NCI-H2227 (cell line): ENCODE measurements around the gene STPG2.
A peak's percentile ranks its signal among the peaks of the same experiment; 100 is the strongest.

Experiments
- DNase-seq: peaks from one replicate; lab custom pipeline; 2025; ENCODE audit not compliant: unreplicated experiment; lab: John Stamatoyannopoulos, UW

Gene STPG2

DNA sequence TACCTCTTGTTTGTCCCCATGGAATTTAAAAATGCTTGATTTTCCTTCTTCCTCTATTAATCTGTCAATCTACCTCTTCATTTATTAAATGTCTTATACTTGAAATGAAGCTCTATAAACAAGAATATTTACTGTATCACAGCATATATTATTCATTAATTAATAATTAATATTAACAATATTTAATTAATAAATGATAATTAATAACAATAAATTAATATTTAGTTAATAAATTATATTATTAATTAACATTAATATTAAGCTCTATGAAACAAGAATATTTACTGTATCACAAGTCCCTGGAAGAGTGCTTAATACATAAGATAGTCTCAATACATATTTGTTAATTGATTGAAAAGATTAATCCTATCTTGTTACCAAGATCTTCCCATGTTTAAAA is 306.6 kb downstream of the STPG2 start:
- no peak for DNase-seq

DNA sequence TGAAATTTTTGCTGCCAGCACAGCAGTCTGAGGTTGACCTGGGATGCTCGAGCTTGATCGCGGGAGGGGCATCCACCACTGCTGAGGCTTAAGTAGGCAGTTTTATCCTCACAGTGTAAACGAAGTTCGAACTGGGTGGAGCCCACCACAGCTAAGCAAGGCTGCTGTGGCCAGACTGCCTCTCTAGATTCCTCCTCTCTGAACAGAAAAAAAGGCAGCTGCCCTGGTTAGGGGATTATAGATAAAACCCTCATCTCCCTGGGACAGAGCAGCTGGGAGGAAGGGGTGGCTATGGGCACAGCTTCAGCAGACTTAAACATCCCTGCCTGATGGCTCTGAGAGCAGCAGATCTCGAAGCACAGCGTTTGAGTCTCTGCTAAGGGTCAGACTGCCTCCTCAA is 314.6 kb downstream of the STPG2 start:
- no peak for DNase-seq

DNA sequence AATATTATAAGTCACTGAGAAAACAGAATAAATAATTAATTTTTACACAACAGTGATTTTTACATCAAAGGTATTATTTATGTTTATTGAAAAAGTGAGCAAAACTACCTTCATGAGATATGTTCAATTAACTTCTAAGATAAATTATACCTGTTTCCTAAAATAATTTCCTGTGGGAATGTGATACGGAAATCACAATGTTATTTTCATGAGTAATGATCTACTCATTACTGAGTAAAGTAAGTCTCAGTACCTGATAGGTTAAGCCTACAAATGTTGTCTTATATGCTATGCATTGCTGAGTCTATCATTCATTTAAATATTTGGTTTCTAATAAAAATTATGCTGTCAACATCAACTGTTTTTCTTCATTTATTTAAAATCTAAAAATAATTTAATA is 324.0 kb downstream of the STPG2 start:
- DNase-seq = no peak

DNA sequence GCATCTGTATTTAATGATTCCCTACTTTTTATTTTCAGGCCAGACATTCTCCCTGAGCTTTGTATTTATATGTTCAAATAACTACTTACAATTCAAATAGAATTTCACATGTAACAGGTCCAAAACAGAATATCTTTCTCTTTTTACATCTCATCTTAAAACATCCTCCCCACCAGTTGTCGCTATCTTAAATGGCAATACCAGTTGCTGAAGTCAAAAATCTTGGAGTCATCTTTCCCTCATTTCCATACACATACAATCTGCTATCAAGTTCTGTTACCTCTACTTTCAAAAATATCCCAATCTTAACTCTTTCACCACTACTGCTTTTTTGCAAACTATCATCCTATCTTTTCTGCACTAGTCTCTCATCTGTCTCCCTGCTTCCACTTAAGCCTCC is 330.5 kb downstream of the STPG2 start:
- no peak for DNase-seq

DNA sequence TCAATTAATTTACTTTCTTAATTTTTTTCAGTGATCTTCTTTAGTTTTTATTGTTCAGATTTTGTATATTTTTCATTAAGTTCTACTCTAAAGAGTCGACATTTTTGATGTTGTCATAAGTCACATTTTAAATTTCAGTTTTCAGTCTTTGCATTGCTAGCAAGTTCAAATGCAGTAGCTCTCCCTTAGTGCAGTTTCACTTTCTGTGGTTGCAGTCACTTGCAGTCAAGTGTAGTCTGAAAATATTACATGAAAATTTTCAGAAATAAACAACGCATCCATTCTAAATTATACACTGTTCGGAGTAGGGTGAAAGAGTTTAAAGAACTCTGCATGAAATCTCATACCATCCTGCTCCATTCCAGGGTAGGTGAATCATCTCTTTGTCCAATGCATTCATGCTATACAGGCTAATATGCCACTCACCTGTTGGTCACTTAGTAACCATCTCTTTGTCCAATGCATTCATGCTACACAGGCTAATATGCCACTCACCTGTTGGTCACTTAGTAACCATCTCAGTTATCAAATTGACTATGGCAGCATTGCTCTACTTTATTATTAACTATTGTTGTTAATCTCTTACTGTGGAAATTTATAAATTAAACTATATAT is 356.9 kb downstream of the STPG2 start:
- no peak for DNase-seq

DNA sequence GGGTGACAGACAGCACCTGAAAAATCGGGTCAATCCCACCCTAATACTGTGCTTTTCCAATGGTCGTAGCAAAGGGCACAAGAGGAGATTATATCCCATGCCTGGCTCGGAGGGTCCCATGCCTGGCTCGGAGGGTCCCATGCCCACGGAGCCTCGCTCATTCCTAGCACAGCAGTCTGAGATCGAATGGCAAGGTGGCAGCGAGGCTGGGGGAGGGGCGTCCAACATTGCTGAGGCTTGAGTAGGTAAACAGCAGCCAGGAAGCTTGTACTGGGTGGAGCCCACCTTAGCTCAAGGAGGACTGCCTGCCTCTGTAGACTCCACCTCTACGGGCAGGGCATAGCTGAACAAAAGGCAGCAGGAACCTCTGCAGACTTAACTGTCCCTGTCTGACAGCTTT is 365.1 kb downstream of the STPG2 start:
- DNase-seq = no peak

DNA sequence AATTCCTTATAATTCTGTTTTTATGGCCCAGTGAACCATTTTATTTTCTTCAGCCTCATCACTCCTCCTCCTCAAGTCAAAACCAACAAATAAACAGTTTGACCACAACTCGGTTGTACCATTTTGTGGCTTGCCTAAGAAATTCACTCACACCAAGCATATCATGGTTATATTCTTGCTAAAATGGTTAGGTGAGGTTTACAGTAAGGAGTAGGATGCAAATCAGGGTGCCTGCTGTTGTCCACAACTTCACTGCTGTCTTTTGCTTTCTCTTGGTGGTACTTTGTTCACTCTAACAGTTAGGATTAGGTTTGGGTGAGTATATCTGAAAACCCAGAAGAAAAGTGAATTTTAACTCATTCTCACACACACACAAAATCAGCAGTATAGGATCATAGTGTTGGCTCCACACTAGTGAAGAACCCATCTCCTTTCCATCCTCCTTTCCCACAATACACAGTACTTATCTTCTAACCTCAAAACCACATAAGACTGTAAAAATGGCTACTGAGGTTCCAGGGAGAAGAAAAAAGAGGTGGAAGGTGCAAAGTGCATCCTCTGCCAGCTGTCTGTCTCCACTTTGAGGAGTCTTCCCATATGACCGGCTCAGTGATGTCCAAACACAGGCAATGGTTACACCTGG is 368.8 kb downstream of the STPG2 start:
- DNase-seq = no peak

DNA sequence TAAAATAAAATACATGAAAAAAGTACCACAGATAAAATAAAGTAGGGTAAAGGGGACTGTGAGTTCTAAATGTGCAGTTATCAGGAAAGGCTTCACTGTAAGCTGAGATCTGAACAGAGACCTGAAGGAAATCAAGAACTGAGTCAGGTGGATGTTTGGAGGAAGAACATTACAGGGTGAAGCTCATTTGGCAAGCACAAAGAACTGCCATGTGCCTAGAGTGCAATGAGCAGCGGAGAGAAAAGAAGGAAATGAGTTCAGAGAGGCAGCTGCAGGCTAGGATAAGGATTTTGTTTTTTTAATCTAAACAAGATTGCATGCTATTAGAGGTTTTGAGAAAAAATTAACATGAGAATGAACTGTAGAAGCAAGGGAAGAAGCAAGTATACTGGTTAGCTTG is 373.1 kb downstream of the STPG2 start:
- no peak for DNase-seq

DNA sequence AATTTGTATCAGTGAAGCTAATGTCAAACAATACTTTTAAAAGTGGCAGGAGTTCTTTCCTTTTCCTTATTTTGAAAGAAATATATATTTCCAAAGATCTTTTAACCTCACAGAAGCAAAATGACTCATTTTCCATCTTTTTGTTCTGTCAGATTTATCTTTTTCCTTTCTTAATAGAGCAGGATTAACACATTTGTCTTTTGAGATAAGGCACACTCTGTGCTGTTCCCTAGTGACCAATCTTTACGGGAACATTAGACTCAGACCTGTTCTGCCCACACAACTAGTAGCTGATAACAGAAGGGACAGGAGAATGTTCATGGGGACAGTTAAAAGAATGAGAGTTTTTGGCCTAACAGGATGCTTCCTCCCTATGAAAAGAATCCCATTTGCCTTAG is 381.2 kb downstream of the STPG2 start:
- no peak for DNase-seq

DNA sequence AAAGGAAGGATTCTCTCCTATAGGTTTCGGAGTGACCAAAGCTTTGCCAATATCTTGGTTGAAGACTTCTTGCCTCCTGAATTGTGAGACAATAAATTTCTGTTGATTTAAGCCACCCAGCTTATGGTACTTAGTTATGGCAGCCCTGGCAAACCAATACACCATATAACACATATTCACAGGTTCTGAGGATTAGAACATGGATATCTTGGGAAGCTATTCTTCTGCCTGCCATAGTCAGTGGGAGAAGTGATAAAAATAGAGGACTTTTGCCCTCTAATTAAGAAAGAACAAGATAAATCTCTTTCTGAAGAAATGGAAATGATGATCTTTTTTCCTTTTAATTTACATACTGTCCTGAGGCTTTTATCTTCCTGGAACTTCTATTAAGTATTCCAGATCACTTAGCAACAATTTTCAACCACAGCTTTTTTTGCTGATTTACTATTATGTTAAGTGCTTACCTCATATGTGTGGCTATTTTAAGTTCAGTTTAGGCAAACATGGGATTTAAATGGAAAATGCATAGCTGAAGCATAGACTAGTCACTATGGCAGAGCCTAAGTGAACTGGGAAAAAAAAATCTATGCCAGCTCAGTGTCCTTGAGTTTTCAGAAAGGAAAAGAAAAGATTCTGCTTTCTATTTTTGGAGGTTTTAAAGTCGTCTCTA is 381.7 kb downstream of the STPG2 start:
- DNase-seq = no peak

DNA sequence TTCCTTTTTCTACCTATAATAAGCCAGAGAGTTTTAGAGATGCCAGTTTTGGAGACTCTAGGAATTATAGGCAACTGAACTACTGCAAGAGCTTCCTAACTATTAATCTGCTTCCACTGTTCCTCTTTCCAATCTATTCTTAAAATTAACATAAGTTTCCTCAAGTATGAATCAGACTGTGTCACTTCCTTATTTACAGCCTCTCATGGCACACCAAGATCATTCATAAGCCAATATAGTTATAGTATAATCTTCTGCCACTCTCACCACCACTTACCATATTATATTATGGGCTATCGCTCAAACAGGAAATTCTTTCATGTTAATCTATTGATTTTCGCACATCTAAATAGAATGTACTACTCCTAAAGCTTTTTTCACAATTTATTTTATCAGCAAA is 383.5 kb downstream of the STPG2 start:
- no peak for DNase-seq

DNA sequence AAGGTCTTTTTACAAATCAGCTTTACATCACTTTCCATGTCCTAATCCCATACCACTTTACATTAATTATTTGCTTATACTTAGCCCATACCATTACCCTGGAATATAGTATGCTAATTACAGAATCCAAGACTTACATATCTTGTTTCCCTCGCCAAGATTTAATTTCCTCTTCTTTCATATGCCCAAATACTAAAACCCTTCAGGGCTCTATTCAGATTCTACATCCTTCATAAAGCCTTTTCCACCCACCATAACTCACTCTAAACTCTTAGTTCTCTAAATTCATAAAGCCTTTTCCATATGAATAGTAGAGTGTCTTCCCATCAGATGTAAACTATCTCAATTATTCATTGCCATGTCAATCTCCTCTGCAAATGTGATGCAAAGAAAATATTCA is 390.7 kb downstream of the STPG2 start:
- no peak for DNase-seq

DNA sequence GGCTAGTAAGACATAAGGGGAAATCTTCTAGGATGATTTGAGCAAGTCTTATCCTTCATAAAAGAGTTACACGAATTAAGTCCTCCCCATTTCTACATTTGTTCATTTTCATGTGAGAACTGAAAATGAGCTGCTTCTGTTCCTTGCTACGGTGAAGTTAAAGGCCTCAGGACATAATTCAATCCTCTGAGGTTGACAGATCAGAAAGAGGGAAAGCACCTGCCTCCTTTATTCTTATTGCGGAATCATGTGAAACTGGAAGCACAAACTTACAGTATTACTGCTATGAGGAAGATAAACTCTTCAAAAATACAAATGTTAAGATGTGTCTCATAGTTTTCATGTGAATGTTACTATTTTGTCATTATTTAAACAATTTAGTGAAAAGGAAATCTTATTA is 395.3 kb downstream of the STPG2 start:
- no peak for DNase-seq

DNA sequence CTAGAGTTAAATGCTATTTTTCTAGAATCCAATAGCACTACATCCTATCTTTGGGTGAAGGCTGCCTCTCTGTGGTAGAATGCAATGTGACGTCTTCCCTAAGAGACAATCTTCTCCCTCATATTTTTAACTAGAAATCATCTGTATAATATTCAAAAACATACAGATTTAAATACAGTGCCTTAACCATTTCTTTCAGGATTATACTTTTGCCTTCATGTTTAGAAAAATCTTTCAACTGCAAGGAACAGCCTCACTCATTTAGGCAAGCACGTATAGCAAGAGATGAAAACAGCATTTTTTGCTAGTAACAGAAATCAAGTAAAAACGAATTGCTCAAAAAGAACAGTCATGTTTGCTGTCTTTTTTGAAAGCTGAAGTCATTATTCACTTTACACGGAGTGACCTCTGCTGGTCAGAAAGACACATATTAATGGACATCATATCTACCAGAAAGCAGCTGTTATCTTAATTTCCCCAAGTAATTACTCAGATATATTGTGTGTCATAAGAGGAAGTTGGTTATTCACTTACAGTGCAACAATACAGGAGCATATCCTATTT is 422.3 kb downstream of the STPG2 start:
- peak; percentile 37 for DNase-seq

DNA sequence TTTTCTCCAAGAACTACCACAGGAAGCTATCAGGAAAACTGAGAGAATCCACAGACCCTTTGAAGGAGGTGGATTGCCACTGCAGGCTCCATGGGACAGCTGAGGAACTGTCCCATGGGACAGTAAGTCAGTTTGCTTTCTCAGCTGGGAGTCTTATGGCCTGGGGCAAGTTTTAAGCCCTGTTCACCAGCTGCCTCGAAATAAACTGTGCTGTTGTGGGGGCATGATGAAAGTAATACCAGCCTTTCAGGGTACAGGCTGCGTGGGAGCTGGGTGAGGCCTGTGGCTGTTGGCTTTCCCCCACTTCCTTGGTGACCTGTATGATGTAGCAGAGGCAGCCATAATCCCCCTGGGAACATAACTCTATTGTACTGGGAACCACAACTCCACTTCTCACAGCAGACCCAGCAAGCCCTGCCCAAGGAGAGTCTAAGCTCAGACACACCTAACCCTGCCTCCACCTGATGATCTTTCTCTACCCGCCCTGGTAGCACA is 452.1 kb downstream of the STPG2 start:
- no peak for DNase-seq

DNA sequence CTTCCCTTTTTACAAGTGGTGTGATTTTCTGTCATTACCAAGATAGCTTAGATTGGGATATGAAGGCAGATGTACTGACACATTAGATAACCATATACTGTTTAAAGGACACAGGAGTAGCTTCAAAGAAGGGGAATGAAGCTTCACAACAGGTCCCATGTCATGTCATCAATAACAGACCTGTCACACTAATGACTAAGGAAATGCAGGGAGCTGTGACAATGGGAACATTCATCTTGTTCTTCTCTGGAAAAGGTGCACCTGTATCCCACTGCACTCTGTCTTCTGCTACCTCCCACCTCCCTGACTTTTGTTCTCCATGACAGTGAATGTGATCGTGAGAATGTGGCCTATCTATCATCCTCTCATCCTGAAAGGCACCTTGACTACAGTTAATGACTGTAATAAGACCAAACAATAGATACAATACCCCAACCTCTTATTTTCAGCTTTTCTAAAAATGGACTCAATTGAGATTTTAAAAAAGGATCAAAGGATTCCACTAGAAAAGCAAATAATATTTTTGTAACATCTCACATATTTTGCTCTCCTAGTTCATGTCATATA is 472.5 kb downstream of the STPG2 start:
- peak; percentile 86 for DNase-seq

DNA sequence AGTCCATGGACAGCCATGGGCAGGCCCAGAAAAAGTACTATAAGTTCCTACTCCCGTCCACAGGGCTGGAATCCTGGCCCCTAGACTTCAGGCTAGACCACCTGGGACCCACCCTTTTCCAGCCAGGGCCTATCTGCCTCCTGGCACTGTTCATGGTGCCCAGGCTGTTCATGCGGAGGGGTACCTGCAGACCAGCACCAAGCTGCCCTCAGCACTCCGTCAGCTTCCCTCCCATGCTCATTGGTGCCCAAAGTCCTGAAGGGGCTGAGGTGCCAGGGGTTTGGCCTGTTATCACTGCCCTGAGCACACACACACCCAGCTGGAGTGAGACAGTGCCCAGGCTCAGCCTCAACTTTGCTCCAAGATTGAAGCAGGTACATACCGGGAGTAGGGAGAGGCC is 477.7 kb downstream of the STPG2 start:
- DNase-seq = no peak

DNA sequence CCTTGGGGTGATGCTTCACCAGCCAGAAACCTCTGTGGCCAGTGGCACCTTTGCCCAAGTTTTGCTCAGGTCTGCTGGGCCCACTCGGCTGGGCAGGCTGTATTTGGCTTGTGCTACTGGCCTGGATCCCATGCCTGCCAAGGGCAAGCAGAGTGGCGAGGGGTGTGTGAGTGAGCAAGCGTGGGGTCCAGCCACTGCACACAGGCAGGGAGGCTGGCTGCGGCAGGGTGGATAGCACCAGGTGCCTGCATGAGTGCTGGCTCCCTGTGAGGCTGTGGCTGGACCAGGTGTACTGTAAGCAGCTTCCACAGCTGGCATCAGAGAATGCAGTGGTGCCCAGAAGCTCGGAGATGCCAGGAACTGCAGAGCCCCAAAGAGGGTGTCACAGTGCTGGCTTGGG is 478.5 kb downstream of the STPG2 start:
- DNase-seq = no peak

DNA sequence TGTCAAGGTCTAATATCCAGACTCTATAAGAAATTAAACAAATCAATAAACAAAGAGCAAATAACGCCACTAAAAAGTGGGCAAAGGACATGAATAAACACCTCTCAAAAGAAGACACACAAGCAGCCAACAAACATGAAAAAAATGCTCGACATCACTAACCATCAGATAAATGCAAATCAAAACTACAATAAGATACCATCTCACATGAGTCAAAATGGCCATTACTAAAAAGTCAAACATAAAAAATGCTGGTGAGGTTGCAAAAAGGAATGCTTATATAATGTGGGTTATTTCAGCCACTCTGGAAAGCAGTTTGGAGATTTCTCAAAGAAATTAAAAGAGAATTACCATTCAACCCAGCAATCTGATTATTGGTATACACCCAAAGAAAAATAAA is 481.1 kb downstream of the STPG2 start:
- no peak for DNase-seq

DNA sequence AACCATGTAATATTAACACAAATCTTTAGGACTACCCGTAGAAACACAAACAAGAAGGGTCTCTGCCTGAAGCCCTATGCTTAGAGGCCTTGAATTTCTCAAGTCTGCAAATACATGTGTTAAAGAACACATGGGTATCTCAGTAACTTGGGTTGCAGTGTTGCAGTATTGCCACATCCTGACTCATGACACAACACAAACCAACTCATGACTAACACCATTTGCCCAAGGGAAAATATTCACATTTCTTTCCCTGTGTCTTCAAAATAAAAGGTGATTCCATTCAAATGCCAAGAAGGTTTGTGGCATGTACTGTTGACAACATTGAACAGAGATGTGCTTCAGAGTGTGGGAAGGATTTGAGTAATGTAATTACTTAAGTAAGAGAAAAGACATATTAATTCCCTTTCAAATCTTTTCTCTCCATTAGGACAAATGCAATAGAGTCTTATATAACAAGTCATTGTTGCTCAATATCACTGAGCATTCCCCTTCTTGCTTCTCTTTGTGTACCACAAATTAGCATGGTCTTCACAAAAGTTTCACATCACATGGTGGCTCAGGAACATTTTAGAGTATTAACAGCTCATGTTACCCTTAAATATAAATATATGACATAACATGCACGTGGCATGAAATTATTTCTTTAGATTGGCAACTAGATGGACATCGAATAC is 487.1 kb downstream of the STPG2 start:
- DNase-seq = no peak

DNA sequence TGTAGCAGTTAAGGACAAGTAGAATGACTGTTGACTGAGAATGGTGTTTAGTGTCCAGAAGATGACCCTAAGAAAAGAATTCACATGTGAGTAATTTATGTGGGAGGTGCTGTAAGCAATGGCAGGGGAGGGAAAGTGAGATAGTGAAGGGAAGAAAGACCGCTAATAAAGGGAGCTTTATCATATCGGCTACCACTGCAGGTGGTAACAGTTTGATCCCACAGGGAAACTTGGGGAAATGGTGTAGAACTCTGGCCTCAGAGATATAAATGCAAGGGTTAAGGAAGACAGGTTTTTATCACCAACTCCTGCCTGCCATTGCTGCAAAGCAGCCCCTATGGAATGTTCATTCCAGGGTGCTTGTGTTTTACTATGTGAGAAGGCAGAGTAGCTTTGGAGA is 489.6 kb downstream of the STPG2 start:
- DNase-seq = no peak
